SK-N-SH (cell line): ENCODE data around the gene C3orf20.

Experiments used
- CHD2 ChIP-seq: fragments of 150-350 bp; IDR thresholded peaks from 2 replicates; pipeline ENCODE4 v1.6.1; 2018; ENCODE audit warnings: low read length; ENCODE audit not compliant: partially characterized antibody
- EP300 ChIP-seq, 2 experiments: IDR thresholded peaks; 2 replicates each; pipeline versions ENCODE4 v1.4.0 to v1.6.1; 2012; ENCODE audit warnings: borderline replicate concordance in 1 of 2, low read depth in 1 of 2, low read length in 1 of 2
- EZH2phosphoT487 ChIP-seq: fragments of 200-600 bp; sonication (generic); IDR thresholded peaks from 2 replicates; pipeline ENCODE4 v1.6.1; 2017; ENCODE audit warnings: low read depth, mixed run types, mild to moderate bottlenecking, antibody characterized with exemption, moderate library complexity, borderline replicate concordance
- POLR2AphosphoS5 ChIP-seq: IDR thresholded peaks from 2 replicates; pipeline ENCODE4 v1.6.1; 2012; ENCODE audit warnings: low read depth, low read length
- RCOR1 ChIP-seq: fragments of 150-350 bp; IDR thresholded peaks from 2 replicates; pipeline ENCODE4 v1.6.1; 2017; ENCODE audit warnings: antibody characterized with exemption, low read length
- RXRA ChIP-seq: IDR thresholded peaks from 2 replicates; pipeline ENCODE4 v1.4.0; 2012; ENCODE audit warnings: low read depth, mild to moderate bottlenecking, borderline replicate concordance
- SIN3A ChIP-seq: IDR thresholded peaks from 2 replicates; pipeline ENCODE4 v1.6.1; 2012; ENCODE audit warnings: low read depth, mild to moderate bottlenecking, low read length, moderate library complexity, borderline replicate concordance
- SMC3 ChIP-seq: IDR thresholded peaks from 2 replicates; pipeline ENCODE4 v1.6.1; 2012; ENCODE audit warnings: low read depth, low read length, improper control_type of control experiment
- TF ChIP-seq, protein P1 (sequence below): fragments of 200-600 bp; sonication (generic); IDR thresholded peaks from 2 replicates; pipeline ENCODE4 v1.6.1; 2017; ENCODE audit warnings: antibody characterized with exemption, mild to moderate bottlenecking, moderate library complexity

DNA sequence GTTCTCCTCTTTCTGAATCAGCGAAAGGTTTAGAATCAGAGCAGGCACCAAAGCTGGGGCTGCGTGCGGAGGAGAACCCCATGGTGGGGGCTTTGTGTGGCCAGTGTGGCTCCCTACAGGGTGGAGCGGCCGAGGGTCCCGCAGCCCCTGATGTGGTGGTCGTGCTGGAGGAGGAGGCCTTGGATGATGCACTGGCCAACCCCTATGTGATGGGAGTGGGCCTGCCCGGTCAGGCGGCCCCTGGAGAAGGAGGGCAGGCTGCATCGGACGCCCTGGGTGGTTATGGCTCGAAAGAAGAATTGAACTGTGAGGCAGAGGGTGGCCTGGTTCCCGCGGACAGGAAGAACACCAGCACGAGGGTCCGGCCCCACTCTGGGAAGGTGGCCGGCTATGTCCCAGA, 145.2 kb downstream of the C3orf20 start:
- TF ChIP-seq, protein P1, sequence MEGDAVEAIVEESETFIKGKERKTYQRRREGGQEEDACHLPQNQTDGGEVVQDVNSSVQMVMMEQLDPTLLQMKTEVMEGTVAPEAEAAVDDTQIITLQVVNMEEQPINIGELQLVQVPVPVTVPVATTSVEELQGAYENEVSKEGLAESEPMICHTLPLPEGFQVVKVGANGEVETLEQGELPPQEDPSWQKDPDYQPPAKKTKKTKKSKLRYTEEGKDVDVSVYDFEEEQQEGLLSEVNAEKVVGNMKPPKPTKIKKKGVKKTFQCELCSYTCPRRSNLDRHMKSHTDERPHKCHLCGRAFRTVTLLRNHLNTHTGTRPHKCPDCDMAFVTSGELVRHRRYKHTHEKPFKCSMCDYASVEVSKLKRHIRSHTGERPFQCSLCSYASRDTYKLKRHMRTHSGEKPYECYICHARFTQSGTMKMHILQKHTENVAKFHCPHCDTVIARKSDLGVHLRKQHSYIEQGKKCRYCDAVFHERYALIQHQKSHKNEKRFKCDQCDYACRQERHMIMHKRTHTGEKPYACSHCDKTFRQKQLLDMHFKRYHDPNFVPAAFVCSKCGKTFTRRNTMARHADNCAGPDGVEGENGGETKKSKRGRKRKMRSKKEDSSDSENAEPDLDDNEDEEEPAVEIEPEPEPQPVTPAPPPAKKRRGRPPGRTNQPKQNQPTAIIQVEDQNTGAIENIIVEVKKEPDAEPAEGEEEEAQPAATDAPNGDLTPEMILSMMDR = no peak
- no peak for TF ChIP-seq POLR2AphosphoS5
- no peak for TF ChIP-seq SMC3
- TF ChIP-seq EZH2phosphoT487 = no peak
- TF ChIP-seq RCOR1 = no peak
- no peak for TF ChIP-seq RXRA
- no peak for TF ChIP-seq EP300 (IDR thresholded peaks at IDR 0.05; ENCODE audit: borderline replicate concordance in 1 of 2, low read depth in 1 of 2, low read length in 1 of 2)
- TF ChIP-seq CHD2 = no peak
- TF ChIP-seq SIN3A = no peak
